ENCODE measurements around the gene SLC16A4.

SLC16A4 gene

GRCh38 chr1:110316735-110317134 is 74.1 kb downstream of the SLC16A4 start:
- no peak overlapping the region for H3K4me3 ChIP-seq (ENCODE audit: low read depth, low read length)
- no peak for DNase-seq (ENCODE audit: low read depth)
- TF ChIP-seq, protein P1, sequence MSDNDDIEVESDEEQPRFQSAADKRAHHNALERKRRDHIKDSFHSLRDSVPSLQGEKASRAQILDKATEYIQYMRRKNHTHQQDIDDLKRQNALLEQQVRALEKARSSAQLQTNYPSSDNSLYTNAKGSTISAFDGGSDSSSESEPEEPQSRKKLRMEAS (IDR thresholded peaks at IDR 0.05; ENCODE audit: low read depth, low read length), result no peak
- TF ChIP-seq POLR2A (IDR thresholded peaks at IDR 0.05; ENCODE audit: extremely low read depth, insufficient read length) (no peak), CTCF (IDR thresholded peaks at IDR 0.05; ENCODE audit: low read depth, low read length) (no peak), MYC (IDR thresholded peaks at IDR 0.05; ENCODE audit: low read depth, low read length) (no peak)

All from NB4 (cell line).